HG03378 (cell line): ENCODE data around the gene WDR81.
"Not testable (repeated sequence)": the region's sequence is repeated elsewhere in the genome, so short reads cannot be mapped to it uniquely, and the experiment has no call there.

ENCODE experiments used
- ATAC-seq: cut with Tn5 transposase; IDR thresholded peaks from one replicate; pipeline ENCODE4 v1.9.1; 2021; ENCODE audit warnings: mild to moderate bottlenecking, moderate library complexity; ENCODE audit not compliant: unreplicated experiment

The WDR81 gene

DNA sequence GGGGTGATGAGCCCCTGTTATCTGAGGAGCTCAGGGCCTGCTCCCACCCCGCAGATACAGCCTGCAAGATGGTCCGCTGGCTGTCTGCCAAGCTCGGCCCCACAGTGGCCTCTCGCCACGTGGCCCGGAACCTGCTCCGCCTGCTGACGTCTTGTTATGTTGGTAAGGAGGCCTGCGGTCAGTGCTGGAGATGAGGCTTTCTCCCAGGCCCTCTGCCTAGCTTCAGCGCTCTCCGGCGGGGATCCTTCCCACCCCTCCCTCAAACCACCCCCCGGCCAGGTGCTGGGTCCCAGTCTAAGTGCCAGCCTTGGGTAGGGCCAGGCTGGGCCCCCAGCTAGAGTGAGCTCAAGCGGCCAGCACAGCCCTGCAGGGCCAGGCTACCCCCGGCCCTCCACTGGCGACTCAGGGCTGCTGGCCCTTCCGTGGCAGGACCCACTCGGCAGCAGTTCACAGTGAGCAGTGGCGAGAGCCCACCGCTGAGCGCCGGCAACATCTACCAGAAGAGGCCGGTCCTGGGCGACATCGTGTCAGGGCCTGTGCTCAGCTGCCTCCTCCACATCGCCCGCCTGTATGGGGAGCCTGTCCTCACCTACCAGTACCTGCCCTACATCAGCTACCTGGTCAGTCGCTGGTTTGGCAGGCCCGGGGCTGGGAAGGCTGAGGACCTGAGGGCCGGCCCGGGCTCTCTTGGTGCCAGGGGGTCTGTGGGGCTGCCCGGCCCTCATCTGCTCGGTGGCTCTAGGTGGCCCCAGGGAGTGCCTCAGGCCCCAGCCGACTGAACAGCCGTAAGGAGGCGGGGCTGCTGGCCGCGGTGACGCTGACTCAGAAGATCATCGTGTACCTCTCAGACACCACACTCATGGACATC lies 6.1 kb downstream of the WDR81 start:
- ATAC-seq: no peak

- ATAC-seq: no peak
Measured at GRCh38 chr17:1731194-1731506, 6.6 kb downstream of the WDR81 start.

- no peak for ATAC-seq
Measured at GRCh38 chr17:1732241-1732832, 7.8 kb downstream of the WDR81 start.

DNA sequence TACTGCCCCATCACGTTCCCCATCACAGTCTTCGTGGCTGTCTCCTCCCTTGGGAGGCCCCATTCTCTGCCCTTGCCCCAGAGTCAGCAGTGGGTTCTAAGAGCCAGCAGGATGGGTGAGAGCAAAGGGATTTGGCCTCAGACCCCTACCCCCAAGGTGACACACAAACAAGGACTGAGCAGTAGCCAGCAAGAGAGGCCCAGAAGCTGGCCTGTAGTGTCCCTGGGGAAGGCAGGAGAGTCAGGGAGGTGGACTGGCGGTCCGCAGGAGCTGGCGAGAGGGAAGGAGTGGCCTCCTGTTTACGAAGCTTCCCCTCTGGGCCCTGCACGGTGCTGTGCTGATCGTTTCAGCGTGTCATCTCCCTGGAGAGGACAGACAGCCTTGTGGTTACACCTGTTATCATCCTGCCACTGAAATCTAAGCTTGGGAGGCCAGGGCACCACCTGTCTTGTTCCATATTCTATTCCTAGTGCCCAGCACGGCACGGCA lies 8.4 kb downstream of the WDR81 start:
- ATAC-seq: no peak

DNA sequence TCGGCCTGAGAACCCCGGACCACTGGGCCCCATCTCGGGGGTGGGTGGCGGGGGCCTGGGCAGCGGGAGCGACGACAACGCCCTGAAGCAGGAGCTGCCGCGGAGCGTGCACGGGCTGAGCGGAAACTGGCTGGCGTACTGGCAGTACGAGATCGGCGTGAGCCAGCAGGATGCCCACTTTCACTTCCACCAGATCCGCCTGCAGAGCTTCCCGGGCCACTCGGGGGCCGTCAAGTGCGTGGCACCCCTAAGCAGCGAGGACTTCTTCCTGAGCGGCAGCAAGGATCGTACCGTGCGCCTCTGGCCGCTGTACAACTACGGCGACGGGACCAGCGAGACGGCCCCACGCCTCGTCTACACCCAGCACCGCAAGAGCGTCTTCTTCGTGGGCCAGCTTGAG lies 9.3 kb downstream of the WDR81 start:
- ATAC-seq: no peak

DNA sequence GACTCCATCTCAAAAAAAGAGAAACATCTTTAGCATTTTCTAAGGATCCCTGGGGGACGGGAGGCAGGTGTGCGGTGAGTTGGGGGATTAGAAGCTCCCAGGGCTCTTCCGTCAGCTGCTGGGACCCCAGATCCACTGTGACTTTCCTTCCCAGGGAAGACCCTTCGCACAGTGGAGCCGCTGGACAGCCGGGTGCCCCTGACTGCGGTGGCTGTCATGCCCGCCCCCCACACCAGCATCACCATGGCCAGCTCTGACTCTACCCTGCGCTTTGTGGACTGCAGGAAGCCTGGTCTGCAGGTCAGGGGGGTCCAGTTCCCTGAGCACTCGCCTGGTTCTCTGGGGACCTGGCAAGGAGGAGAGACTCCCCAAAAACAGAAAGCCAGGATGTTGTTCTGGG lies 10.9 kb downstream of the WDR81 start:
- ATAC-seq: no peak

DNA sequence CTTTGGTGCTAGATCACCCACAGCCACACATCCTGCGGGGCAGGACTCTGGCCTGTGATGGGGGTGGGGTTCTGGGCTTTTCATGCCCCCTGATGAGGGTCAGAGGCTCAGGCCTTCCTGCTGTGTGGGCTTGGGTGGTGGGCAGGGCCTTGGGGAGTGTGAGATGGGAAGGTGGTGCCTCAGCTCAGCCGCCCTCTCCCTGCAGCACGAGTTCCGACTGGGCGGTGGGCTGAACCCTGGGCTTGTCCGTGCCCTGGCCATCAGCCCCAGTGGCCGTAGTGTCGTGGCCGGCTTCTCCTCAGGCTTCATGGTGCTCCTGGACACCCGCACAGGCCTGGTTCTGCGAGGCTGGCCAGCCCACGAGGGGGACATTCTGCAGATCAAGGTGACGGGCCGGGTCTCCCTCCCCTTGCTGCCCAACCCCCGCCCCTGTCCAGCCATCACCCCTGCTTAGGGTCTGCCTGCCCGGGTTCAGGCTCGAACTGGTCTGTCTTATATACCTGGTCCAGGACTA lies 11.4 kb downstream of the WDR81 start:
- ATAC-seq: no peak

DNA sequence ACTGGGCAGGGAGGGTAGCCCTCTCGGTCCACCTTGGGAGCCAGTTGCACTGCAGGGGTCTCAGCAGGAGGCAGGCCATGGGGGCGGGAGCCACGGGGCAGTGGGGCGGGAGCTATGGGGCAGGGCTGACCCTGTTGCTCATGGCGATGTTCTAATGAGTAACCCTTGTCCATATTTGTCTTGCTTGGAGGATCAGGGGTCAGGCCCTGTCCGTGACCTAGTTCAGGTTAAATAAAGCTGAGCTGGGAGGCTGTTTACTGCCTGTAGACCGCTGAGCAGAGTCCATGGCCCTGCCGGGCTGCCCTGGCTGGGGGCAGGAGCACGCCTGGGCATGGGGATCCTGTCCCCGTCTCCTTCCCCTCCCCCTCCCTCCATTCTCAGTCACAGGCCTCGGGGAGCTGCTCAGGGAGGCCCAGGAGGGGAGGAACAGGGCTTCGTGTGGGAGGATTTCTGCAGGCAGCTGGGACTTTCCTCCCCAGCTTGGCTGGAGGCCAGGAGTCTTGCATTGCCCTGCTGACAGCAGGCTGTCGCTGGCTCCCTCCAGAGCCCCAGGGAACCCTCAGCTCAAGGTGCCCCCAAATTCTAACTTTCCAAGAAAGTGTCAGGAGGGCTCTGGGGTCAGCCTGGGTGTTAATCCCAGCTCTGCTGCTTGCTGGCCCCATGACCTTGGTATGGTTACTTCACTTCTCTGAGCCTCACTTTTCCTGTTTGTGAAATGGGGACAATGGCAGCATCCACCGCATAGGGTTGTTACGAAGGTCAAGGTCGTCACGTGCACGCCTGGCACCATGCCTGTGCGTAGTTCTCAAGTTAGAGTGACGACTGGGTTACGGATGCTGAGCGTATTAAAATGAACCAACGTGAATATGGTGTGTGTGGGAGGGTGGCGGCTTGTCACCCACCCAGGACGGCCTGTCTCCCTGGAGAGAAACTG lies 12.1 kb downstream of the WDR81 start:
- ATAC-seq: no peak

DNA sequence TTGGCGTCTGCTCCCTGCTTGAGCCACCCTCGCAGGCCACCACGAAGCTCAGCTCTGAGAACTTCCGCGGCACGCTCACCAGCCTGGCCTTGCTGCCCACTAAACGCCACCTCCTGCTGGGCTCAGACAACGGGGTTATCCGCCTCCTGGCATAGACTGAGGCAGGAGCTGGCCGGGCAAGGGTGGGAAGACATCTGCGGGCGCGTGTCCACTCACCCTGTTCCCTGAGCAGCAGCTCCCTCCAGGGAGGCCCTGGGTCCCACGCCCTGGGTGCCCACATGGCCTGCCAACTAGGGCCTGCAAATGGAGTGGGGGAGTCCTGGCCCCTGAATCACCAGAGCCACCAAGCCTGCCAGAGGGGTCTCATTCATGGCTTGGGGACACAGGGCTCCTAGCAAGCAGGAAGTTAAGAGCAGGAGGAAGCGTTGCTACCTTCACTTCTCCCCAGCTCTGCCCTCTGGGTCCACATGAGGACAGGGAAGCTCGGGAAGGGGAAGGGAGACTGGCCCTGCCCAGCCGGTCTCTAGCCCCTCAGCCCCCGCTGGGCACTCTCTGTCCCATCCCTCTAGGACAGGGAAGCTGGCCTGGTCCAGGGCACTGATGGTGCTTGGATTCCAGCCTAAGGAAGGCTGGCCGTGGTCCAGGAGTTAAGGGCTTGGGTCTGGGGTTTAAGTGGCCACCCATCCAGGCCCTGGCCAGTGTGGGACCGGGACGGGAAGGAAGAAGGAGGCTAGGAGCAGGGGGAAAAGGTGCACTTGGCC lies 13.2 kb downstream of the WDR81 start:
- no peak for ATAC-seq

DNA sequence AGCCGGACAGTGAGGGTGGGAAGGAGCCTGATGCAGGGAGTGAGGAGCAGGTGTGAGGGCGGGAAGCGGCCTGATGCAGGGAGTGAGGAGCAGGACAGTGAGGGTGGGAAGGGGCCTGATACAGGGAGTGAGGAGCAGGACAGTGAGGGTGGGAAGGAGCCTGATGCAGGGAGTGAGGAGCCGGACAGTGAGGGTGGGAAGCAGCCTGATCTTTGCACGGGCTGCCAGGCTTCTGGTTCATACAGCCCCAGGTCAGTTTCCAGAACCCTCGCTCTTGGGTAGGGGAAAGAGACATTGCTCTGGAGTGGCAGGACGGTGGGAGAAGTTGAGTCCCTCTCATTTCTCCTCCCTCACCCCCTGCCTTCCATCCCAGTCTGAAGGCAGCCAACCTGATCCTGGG lies 17.4 kb downstream of the WDR81 start:
- not testable (repeated sequence) for ATAC-seq

DNA sequence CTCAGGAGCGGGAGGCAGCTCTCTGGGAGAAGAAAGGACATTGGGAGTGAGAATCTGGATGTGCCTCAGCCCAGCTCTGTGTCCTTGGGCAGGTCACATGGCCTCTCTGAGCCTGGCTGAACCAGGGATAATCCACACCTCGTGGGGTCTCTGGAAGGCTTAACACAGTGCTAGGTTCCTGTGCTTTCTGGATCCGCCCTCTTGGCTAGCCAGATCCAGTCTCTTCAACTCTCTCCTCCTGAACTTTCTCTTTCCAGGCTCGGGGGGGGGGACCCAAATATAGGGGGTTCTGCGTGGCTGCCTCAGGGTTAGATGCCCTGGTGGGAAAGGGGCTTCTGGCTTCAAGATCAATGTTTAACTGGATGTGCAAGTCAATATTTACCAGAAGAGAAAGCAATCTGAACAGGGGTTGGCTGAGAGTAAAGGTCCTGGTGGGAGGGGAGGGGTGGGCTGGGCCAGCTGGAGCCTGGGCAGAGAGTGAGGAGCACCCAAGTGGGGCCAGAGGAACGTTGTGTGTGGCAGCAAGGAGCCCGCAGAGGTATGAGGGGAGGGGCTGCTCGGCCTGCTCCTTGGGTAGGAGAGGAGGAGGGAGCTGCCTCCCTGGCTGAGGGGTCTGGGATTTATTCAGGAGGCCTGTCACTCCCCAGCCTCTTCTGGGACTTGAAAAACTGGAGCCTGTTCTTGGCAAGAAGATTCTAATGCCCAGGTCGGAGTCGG lies 18.0 kb downstream of the WDR81 start, which contains the start of gene SERPINF2:
TSS of gene SERPINF2 (plus strand) at position 501 of the 717 bp plus-strand sequence. CDS start 2,125 bp downstream, outside the sequence.
- no peak for ATAC-seq

GRCh38 chr17:1743088-1743439 lies 18.6 kb downstream of the WDR81 start:
- no peak for ATAC-seq

- ATAC-seq: no peak
Measured at GRCh38 chr17:1744551-1745512, 20.3 kb downstream of the WDR81 start.

DNA sequence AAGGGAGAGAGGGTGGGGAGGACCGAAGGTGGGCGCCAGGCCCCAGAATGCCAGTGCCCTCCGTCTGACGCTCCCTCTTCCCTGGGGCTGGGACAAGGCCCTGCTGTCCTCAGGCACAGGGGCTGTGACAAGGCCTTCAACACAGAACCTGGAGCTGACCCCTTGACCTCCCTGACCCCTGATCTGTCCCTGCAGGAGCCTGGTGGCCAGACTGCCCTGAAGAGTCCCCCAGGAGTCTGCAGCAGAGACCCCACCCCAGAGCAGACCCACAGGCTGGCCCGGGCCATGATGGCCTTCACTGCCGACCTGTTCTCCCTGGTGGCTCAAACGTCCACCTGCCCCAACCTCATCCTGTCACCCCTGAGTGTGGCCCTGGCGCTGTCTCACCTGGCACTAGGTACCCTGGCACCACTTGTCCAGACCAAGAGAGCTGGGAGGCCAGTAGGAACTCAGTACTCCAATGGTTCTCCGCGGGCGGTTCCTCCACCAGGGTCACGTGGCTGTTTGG lies 21.1 kb downstream of the WDR81 start:
- ATAC-seq: no peak

DNA sequence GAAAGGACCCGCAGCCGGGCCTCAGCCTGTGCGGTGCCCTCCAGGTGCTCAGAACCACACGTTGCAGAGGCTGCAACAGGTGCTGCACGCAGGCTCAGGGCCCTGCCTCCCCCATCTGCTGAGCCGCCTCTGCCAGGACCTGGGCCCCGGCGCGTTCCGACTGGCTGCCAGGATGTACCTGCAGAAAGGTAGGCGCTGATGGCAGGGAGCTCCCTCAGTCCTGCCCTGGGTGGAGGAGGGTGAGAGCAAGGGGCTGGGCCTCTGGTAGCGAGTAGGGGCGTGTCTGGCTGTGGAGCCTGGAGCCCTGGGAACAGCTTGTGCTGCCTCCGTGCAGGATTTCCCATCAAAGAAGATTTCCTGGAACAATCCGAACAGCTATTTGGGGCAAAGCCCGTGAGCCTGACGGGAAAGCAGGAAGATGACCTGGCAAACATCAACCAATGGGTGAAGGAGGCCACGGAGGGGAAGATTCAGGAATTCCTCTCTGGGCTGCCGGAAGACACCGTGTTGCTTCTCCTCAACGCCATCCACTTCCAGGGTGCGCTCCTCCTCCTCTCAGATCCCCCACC lies 22.6 kb downstream of the WDR81 start:
- ATAC-seq: no peak

- no peak for ATAC-seq
Measured at GRCh38 chr17:1750628-1751027, 26.1 kb downstream of the WDR81 start.

GRCh38 chr17:1752425-1753262 lies 28.1 kb downstream of the WDR81 start:
- ATAC-seq: no peak
